HAP-1 (cell line): Measurements from ENCODE around the gene PABPN1L.

Experiments used
- DNase-seq, 2 experiments: peaks; one replicate each; pipeline ENCODE4 v3.0.0-alpha.2; 2016 to 2020; ENCODE audit warnings: low spot score in 2 of 2
- H3K27me3 ChIP-seq: fragments of 250-450 bp; sonication (Bioruptor Pico); 2 replicates; pipeline ENCODE4 v1.5.1; 2020; ENCODE audit warnings: low read depth, mild to moderate bottlenecking, moderate library complexity
- H3K36me3 ChIP-seq: fragments of 250-450 bp; sonication (Bioruptor Pico); replicated peaks from 2 replicates; pipeline ENCODE4 v1.5.1; 2020; ENCODE audit warnings: mild to moderate bottlenecking
- H3K4me1 ChIP-seq: fragments of 250-450 bp; sonication (Bioruptor Pico); 2 replicates; pipeline ENCODE4 v1.5.1; 2020; ENCODE audit warnings: mild to moderate bottlenecking
- H3K4me3 ChIP-seq: fragments of 250-450 bp; sonication (Bioruptor Pico); 2 replicates; pipeline ENCODE4 v1.5.1; 2020; ENCODE audit warnings: mild to moderate bottlenecking, moderate library complexity
- H3K9me3 ChIP-seq: fragments of 250-450 bp; sonication (Bioruptor Pico); 2 replicates; pipeline ENCODE4 v1.5.1; 2020; ENCODE audit warnings: mild to moderate bottlenecking, moderate library complexity
- in situ Hi-C: fragments of 300-500 bp; cut with MboI; formaldehyde crosslinking; loops from 3 replicates; pipeline ENCODE4 v1.14.3; 2020; ENCODE audit warnings: low sequenced_read_pairs, inconsistent platforms, mixed read lengths

PABPN1L gene

DNA sequence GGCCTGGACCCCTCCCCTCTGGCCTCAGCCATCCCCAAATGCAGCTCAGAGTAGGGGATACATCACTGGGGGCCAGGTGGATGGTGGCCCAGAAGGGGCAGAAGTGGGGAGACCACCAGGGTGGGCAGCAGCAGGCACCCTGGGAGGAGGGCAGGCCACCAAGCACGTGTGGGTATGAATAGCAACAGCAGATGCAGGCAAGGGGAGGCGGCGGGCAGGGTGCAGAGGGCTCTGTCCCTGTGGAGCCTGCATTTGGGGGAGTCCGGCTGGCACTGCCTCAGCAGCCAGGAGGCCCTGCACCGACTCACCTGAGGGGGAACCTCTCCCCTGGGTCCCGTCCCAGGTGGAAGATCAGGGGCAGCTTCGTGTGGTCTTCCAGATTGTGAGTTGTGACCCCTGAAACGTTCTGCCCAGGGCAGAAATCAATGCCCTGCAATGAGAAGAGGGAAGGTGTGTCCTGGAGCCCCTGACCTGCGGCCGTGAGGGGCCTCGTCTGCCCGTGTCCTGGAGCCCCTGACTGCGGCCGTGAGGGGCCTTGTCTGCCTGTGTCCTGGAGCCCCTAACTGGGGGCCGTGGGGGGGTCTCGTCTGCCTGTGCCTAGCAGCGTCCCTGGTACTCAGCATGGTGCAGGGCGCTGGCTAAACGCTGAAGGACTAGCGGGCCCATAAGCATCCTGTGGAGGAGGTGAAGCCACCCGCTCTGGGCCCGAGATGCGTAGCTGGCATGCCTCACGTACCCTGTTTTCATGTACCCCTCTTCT lies 44.0 kb downstream of the PABPN1L start:
- no peaks in the 10 kb centered on the region for H3K4me1 ChIP-seq
- in situ Hi-C loops: loop anchor here (25.0 kb wide), 1 partner anchor 740 kb away; the partner anchor contains the start of gene RPL13
- H3K9me3 ChIP-seq: no peaks in the 10 kb centered on the region
- H3K36me3 ChIP-seq: no peaks in the 10 kb centered on the region
- no peak overlapping the region for H3K4me3 ChIP-seq
- no peak for DNase-seq
- no peaks in the 10 kb centered on the region for H3K27me3 ChIP-seq

DNA sequence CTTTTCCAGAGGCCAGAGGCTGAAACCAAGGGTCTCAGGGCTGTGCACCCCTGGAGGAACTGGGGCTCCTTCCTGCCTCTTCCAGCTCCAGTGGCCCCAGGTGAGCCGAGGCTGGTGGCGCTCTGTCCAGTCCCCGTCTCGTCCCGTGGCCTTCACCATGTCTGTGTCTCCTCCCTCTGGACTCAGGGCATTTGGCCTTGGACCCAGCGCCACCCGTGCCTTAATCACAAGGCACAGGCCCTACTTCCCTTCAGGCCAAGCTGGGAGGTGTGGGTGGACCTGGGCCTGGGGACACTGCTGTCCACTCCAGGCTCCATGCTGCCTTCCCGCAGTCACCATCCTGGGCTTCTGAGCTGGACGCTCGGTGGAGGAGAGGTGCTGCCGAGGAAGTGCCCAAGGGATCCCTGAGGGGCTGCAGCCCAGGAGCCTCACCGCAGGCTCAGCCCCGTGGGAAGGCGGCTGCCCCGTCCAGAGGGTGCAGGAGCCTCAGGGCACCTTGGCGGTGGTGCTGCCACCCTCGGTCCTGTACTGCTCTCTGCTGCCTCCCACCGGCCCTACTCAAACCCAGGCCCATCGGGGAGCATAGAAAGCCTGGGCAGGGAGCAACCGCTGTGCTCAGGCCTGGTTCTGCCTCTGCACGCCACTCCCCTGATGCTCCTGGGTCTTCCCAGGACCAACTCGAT lies 45.2 kb downstream of the PABPN1L start:
- no peaks in the 10 kb centered on the region for H3K36me3 ChIP-seq
- DNase-seq: peak in 1 of 2 experiments; percentile 30
- no peaks in the 10 kb centered on the region for H3K4me1 ChIP-seq

GRCh38 chr16:88820385-88821025 lies 46.0 kb downstream of the PABPN1L start:
- in situ Hi-C loops: loop anchor here (25.0 kb wide), 1 partner anchor 742 kb away; the partner anchor contains the start of gene RPL13
- DNase-seq: no peak
- Histone ChIP-seq H3K9me3 (no peaks in the 10 kb centered on the region), H3K4me1 (no peaks in the 10 kb centered on the region), H3K4me3 (no peak overlapping the region), H3K36me3 (no peaks in the 10 kb centered on the region), H3K27me3 (no peaks in the 10 kb centered on the region)

More for the DNA sequence above, 45.2 kb downstream of the PABPN1L start:
- no peaks in the 10 kb centered on the region for H3K9me3 ChIP-seq
- no peaks in the 10 kb centered on the region for H3K27me3 ChIP-seq
- no peak overlapping the region for H3K4me3 ChIP-seq
- in situ Hi-C loops: loop anchor here (25.0 kb wide), 1 partner anchor 741 kb away; the partner anchor contains the start of gene RPL13

- H3K4me3 ChIP-seq: no peak overlapping the region
- no peaks in the 10 kb centered on the region for H3K4me1 ChIP-seq
- DNase-seq: no peak
- no peaks in the 10 kb centered on the region for H3K9me3 ChIP-seq
- H3K36me3 ChIP-seq: no peaks in the 10 kb centered on the region
- H3K27me3 ChIP-seq: no peaks in the 10 kb centered on the region
- in situ Hi-C loops: loop anchor here (10.0 to 25.0 kb wide), 3 partner anchors 346 to 743 kb away; partner anchors contain the start of genes RPL13 and ZNF778
These were observed 47.3 kb downstream of the PABPN1L start for GRCh38 chr16:88819126-88819525.

- Histone ChIP-seq H3K36me3 (no peaks in the 10 kb centered on the region), H3K4me1 (no peaks in the 10 kb centered on the region), H3K9me3 (no peaks in the 10 kb centered on the region), H3K27me3 (no peaks in the 10 kb centered on the region), H3K4me3 (no peak overlapping the region)
- in situ Hi-C loops: loop anchor here (10.0 to 25.0 kb wide), 3 partner anchors 346 to 744 kb away; partner anchors contain the start of genes RPL13 and ZNF778
- no peak for DNase-seq
These were observed 47.9 kb downstream of the PABPN1L start for GRCh38 chr16:88818575-88818874.

GRCh38 chr16:88817785-88818574 lies 48.5 kb downstream of the PABPN1L start:
- in situ Hi-C loops: loop anchor here (10.0 to 25.0 kb wide), 3 partner anchors 347 to 744 kb away; partner anchors contain the start of genes RPL13 and ZNF778

GRCh38 chr16:88816736-88817535 lies 49.5 kb downstream of the PABPN1L start:
- in situ Hi-C loops: loop anchor here (10.0 to 25.0 kb wide), 3 partner anchors 348 to 745 kb away; partner anchors contain the start of genes RPL13 and ZNF778
- Histone ChIP-seq H3K4me3 (no peak overlapping the region), H3K4me1 (peaks cover 4% of the 10 kb centered on the region), H3K27me3 (no peaks in the 10 kb centered on the region), H3K36me3 (no peaks in the 10 kb centered on the region), H3K9me3 (no peaks in the 10 kb centered on the region)
- DNase-seq: no peak

More at GRCh38 chr16:88817785-88818574, 48.5 kb downstream of the PABPN1L start:
- DNase-seq: no peak
- Histone ChIP-seq H3K36me3 (no peaks in the 10 kb centered on the region), H3K4me1 (no peaks in the 10 kb centered on the region; the same call in 1 of the 2 replicates), H3K9me3 (no peaks in the 10 kb centered on the region), H3K27me3 (no peaks in the 10 kb centered on the region), H3K4me3 (no peak overlapping the region)

DNA sequence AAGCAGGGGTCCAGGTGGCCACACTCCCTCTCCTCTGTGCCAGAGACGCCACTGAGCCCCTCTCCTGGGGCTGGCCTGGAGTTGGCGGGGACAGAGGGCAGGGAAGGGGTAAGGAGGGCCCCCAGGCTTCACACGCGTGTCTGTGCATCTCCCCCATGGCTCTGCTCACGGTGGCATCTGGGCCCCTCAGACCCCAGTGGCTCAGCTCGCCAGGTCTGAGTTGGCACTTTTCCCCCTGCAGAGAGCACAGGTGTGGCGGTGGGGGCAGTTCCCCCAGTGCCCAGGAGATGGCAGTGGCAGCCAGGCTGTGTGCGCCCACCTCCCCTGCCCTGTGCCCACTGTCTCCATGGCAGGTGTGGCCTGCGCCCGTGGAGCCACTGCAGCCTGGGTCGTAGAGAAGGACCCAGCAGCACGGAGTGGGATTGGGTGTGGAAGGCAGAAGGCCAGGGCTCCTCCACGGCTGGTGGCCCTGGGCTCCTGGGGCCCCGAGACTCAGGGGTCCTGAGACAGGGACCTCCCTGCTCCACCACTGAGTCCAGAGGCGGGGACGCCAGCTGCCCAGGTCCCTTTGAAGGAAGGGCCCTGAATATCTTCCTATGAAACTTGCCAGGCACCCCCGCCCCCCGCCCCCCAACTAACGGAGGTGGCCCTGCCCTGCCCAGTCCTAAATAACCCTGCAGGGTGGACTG lies 50.4 kb downstream of the PABPN1L start:
- Histone ChIP-seq H3K27me3 (no peaks in the 10 kb centered on the region), H3K4me1 (peaks cover 4% of the 10 kb centered on the region), H3K4me3 (no peak overlapping the region), H3K36me3 (no peaks in the 10 kb centered on the region; the same call in 1 of the 2 replicates), H3K9me3 (no peaks in the 10 kb centered on the region)
- in situ Hi-C loops: loop anchor here (10.0 to 25.0 kb wide), 3 partner anchors 349 to 746 kb away; partner anchors contain the start of genes RPL13 and ZNF778
- DNase-seq: peak; percentile 11 to 64

DNA sequence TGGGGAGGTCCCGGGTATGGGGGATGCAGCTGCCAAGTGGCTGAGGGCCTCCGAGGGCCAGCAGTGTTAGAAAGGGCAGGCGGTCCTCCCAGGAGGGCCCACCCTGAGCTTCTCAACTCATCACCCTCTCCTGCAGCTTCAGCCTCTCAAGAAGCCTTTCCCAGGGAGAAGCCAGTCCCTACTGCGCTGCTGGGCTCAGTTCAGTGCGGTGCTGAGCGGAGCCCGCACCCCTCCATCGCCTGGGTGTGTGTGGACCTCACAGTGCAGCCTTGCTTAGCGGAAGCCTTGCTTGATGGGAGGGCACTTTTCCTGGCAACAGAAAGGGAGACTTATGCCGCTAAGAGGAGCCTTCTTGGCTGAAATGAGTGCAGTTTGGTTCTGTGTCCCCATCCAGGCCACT lies 51.2 kb downstream of the PABPN1L start:
- DNase-seq: no peak
- peaks cover 9% of the 10 kb centered on the region for H3K4me1 ChIP-seq
- no peaks in the 10 kb centered on the region for H3K27me3 ChIP-seq
- H3K9me3 ChIP-seq: no peaks in the 10 kb centered on the region
- H3K4me3 ChIP-seq: no peak overlapping the region
- in situ Hi-C loops: loop anchor here (10.0 to 25.0 kb wide), 3 partner anchors 350 to 747 kb away; partner anchors contain the start of genes RPL13 and ZNF778
- peaks cover 8% of the 10 kb centered on the region for H3K36me3 ChIP-seq

DNA sequence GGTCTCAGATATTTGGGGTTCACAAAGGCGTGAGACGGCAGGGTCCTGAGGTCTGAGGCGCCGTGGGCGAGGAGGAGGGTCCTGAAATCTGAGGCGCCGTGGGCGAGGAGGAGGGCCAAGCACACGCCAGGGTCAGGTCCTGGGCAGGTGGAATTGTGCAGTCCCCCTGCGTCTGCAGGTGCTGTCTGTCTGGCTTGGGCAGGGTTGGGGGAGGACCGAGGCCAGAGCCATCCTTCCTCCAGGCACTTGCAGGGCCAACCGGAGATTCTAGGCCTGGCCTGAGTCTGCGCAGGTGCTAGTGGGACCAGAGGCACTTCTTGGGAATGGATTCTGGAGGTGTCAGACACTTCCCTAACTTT lies 52.3 kb downstream of the PABPN1L start:
- Histone ChIP-seq H3K4me3 (no peak overlapping the region), H3K27me3 (no peaks in the 10 kb centered on the region), H3K36me3 (peaks cover 19% of the 10 kb centered on the region), H3K9me3 (no peaks in the 10 kb centered on the region), H3K4me1 (peaks cover 13% of the 10 kb centered on the region)
- in situ Hi-C loops: loop anchor here (10.0 to 25.0 kb wide), 3 partner anchors 351 to 748 kb away; partner anchors contain the start of genes RPL13 and ZNF778
- no peak for DNase-seq
